HepG2 (cell line): Measurements from ENCODE around the gene RALB. TPM values are rescaled to one million over a fixed set of nuclear protein-coding genes. Genes with fewer than 3 reads are reported as not detected.

Source experiments
- MIER3 ChIP-seq: IDR thresholded peaks from 2 replicates; pipeline ENCODE4 v1.6.1; 2016; ENCODE audit warnings: missing compliant biosample characterization, borderline replicate concordance
- RAD21 ChIP-seq: fragments of 450-650 bp; formaldehyde crosslinking; IDR thresholded peaks from 2 replicates; pipeline ENCODE4 v1.5.0; 2020; ENCODE audit warnings: mild to moderate bottlenecking
- SMC3 ChIP-seq: IDR thresholded peaks from 2 replicates; pipeline ENCODE4 v1.6.1; 2011; ENCODE audit warnings: low read length, improper control_type of control experiment
- TSC22D2 ChIP-seq: sonication (generic); formaldehyde crosslinking; IDR thresholded peaks from 2 replicates; pipeline ENCODE4 v1.5.1; 2020; ENCODE audit warnings: missing genetic modification reagents, mild to moderate bottlenecking, borderline replicate concordance
- U2AF1 ChIP-seq: fragments of 200-400 bp; formaldehyde crosslinking; optimal IDR thresholded peaks from 2 replicates; pipeline ENCODE3; 2017; ENCODE audit warnings: mild to moderate bottlenecking, low read depth, low read length
- XRCC5 ChIP-seq: fragments of 200-400 bp; formaldehyde crosslinking; optimal IDR thresholded peaks from 2 replicates; pipeline ENCODE3; 2017; ENCODE audit warnings: mild to moderate bottlenecking, low read length
- ZNF614 ChIP-seq: IDR thresholded peaks from 2 replicates; pipeline ENCODE4 v1.6.1; 2018; ENCODE audit warnings: missing biosample characterization, missing genetic modification reagents, inconsistent platforms, borderline replicate concordance
- polyA plus RNA-seq, 8 experiments: library from polyadenylated mRNA; depleted of rRNA in 3 of 8; stranded (reverse) in 7 of 8; unstranded in 1 of 8; fragments of >200 nt; fragmentation: Illumina TruSeq in 4 of 8; extraction: Trizol in 4 of 8; gene quantifications; 2 replicates each; pipeline versions ENCODE4 v1.2.1 to v1.2.3, GENCODE V29; 2011 to 2016; ENCODE audit warnings: low read depth in 4 of 8, missing spikeins in 1 of 8, mixed read lengths in 1 of 8; ENCODE audit not compliant: insufficient read depth in 1 of 8
- total RNA-seq, 5 experiments: library from RNA; depleted of rRNA; stranded (reverse); fragments of >200 nt; fragmentation: Illumina TruSeq; extraction: Trizol; gene quantifications; 2 replicates each; pipeline ENCODE4 v1.2.3, GENCODE V29; 2016; ENCODE audit warnings: low read depth in 1 of 5
- TF ChIP-seq, protein P1 (sequence below): sonication (generic); formaldehyde crosslinking; IDR thresholded peaks from 2 replicates; pipeline ENCODE4 v1.4.0; 2020; ENCODE audit warnings: missing genetic modification reagents
- TF ChIP-seq, protein P2 (sequence below): sonication (generic); formaldehyde crosslinking; IDR thresholded peaks from 2 replicates; pipeline ENCODE4 v1.4.0; 2020; ENCODE audit warnings: missing genetic modification reagents
- TF ChIP-seq, protein P3 (sequence below): sonication (generic); formaldehyde crosslinking; IDR thresholded peaks from 2 replicates; pipeline ENCODE4 v1.5.0; 2020; ENCODE audit warnings: missing genetic modification reagents, mild to moderate bottlenecking, borderline replicate concordance
- TF ChIP-seq, protein P4 (sequence below): sonication (generic); formaldehyde crosslinking; IDR thresholded peaks from 2 replicates; pipeline ENCODE4 v1.4.0; 2020; ENCODE audit warnings: missing genetic modification reagents, borderline replicate concordance
- TF ChIP-seq, protein P5 (sequence below): IDR thresholded peaks from 2 replicates; pipeline ENCODE4 v1.4.0; 2020; ENCODE audit warnings: mild to moderate bottlenecking, missing genetic modification reagents
- TF ChIP-seq, protein P6 (sequence below): sonication (generic); formaldehyde crosslinking; IDR thresholded peaks from 2 replicates; pipeline ENCODE4 v1.8.0; 2022; ENCODE audit warnings: mild to moderate bottlenecking, missing genetic modification reagents
- TF ChIP-seq, protein P7 (sequence below): sonication (generic); formaldehyde crosslinking; IDR thresholded peaks from 2 replicates; pipeline ENCODE4 v1.4.0; 2020; ENCODE audit warnings: missing genetic modification reagents

Gene RALB
- total and polyA plus RNA-seq, 2 of the 13 experiments (the other 11 are each of a cell fraction or from before 2014, with no cell fraction given): 37.8 to 43.2 TPM

DNA sequence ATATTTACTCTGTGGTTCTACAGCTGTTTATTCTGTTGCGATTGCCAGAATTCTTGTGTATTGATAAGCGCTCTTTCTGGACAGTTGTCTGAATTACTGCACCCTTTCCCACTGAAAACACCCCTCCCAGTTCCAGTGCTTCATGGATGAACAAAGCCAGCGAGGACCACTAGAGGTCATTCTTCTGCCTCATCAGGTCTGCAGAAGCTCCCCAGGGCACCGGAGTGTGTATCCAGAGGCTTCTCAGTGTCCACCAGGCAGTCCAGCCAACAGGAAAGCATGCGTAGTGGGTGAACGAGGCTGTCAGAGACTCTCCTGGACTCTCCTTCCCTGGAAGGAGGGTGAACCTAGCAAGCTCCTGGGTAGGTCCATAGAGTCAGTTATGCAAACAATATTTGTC is 52.6 kb downstream of the RALB start (continued):
- TF ChIP-seq, protein P1, sequence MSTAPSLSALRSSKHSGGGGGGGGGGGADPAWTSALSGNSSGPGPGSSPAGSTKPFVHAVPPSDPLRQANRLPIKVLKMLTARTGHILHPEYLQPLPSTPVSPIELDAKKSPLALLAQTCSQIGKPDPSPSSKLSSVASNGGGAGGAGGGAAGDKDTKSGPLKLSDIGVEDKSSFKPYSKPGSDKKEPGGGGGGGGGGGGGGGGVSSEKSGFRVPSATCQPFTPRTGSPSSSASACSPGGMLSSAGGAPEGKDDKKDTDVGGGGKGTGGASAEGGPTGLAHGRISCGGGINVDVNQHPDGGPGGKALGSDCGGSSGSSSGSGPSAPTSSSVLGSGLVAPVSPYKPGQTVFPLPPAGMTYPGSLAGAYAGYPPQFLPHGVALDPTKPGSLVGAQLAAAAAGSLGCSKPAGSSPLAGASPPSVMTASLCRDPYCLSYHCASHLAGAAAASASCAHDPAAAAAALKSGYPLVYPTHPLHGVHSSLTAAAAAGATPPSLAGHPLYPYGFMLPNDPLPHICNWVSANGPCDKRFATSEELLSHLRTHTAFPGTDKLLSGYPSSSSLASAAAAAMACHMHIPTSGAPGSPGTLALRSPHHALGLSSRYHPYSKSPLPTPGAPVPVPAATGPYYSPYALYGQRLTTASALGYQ (CRISPR knock-in tag): no peak
- TF ChIP-seq, protein P2, sequence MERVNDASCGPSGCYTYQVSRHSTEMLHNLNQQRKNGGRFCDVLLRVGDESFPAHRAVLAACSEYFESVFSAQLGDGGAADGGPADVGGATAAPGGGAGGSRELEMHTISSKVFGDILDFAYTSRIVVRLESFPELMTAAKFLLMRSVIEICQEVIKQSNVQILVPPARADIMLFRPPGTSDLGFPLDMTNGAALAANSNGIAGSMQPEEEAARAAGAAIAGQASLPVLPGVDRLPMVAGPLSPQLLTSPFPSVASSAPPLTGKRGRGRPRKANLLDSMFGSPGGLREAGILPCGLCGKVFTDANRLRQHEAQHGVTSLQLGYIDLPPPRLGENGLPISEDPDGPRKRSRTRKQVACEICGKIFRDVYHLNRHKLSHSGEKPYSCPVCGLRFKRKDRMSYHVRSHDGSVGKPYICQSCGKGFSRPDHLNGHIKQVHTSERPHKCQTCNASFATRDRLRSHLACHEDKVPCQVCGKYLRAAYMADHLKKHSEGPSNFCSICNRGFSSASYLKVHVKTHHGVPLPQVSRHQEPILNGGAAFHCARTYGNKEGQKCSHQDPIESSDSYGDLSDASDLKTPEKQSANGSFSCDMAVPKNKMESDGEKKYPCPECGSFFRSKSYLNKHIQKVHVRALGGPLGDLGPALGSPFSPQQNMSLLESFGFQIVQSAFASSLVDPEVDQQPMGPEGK (CRISPR knock-in tag): 0 out of 2 replicates have a peak, but pooled peaks have one; percentile 38
- TF ChIP-seq XRCC5 (peak; percentile 55), RAD21 (CRISPR knock-in tag) (peak; percentile 70), U2AF1 (no peak), MIER3 (CRISPR knock-in tag) (0 out of 2 replicates have a peak, but pooled peaks have one; percentile 48), SMC3 (peak; percentile 83), ZNF614 (CRISPR knock-in tag) (peak; percentile 53; the same call in 1 of the 2 replicates), TSC22D2 (0 out of 2 replicates have a peak, but pooled peaks have one; percentile 48)
- TF ChIP-seq, protein P3, sequence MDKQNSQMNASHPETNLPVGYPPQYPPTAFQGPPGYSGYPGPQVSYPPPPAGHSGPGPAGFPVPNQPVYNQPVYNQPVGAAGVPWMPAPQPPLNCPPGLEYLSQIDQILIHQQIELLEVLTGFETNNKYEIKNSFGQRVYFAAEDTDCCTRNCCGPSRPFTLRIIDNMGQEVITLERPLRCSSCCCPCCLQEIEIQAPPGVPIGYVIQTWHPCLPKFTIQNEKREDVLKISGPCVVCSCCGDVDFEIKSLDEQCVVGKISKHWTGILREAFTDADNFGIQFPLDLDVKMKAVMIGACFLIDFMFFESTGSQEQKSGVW (CRISPR knock-in tag): no peak
- TF ChIP-seq, protein P4, sequence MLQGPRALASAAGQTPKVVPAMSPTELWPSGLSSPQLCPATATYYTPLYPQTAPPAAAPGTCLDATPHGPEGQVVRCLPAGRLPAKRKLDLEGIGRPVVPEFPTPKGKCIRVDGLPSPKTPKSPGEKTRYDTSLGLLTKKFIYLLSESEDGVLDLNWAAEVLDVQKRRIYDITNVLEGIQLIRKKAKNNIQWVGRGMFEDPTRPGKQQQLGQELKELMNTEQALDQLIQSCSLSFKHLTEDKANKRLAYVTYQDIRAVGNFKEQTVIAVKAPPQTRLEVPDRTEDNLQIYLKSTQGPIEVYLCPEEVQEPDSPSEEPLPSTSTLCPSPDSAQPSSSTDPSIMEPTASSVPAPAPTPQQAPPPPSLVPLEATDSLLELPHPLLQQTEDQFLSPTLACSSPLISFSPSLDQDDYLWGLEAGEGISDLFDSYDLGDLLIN (CRISPR knock-in tag): no peak
- TF ChIP-seq, protein P5, sequence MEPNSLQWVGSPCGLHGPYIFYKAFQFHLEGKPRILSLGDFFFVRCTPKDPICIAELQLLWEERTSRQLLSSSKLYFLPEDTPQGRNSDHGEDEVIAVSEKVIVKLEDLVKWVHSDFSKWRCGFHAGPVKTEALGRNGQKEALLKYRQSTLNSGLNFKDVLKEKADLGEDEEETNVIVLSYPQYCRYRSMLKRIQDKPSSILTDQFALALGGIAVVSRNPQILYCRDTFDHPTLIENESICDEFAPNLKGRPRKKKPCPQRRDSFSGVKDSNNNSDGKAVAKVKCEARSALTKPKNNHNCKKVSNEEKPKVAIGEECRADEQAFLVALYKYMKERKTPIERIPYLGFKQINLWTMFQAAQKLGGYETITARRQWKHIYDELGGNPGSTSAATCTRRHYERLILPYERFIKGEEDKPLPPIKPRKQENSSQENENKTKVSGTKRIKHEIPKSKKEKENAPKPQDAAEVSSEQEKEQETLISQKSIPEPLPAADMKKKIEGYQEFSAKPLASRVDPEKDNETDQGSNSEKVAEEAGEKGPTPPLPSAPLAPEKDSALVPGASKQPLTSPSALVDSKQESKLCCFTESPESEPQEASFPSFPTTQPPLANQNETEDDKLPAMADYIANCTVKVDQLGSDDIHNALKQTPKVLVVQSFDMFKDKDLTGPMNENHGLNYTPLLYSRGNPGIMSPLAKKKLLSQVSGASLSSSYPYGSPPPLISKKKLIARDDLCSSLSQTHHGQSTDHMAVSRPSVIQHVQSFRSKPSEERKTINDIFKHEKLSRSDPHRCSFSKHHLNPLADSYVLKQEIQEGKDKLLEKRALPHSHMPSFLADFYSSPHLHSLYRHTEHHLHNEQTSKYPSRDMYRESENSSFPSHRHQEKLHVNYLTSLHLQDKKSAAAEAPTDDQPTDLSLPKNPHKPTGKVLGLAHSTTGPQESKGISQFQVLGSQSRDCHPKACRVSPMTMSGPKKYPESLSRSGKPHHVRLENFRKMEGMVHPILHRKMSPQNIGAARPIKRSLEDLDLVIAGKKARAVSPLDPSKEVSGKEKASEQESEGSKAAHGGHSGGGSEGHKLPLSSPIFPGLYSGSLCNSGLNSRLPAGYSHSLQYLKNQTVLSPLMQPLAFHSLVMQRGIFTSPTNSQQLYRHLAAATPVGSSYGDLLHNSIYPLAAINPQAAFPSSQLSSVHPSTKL (CRISPR knock-in tag): peak; percentile 39; the same call in 1 of the 2 replicates
- TF ChIP-seq, protein P6, sequence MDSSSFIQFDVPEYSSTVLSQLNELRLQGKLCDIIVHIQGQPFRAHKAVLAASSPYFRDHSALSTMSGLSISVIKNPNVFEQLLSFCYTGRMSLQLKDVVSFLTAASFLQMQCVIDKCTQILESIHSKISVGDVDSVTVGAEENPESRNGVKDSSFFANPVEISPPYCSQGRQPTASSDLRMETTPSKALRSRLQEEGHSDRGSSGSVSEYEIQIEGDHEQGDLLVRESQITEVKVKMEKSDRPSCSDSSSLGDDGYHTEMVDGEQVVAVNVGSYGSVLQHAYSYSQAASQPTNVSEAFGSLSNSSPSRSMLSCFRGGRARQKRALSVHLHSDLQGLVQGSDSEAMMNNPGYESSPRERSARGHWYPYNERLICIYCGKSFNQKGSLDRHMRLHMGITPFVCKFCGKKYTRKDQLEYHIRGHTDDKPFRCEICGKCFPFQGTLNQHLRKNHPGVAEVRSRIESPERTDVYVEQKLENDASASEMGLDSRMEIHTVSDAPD: no peak
- TF ChIP-seq, protein P7, sequence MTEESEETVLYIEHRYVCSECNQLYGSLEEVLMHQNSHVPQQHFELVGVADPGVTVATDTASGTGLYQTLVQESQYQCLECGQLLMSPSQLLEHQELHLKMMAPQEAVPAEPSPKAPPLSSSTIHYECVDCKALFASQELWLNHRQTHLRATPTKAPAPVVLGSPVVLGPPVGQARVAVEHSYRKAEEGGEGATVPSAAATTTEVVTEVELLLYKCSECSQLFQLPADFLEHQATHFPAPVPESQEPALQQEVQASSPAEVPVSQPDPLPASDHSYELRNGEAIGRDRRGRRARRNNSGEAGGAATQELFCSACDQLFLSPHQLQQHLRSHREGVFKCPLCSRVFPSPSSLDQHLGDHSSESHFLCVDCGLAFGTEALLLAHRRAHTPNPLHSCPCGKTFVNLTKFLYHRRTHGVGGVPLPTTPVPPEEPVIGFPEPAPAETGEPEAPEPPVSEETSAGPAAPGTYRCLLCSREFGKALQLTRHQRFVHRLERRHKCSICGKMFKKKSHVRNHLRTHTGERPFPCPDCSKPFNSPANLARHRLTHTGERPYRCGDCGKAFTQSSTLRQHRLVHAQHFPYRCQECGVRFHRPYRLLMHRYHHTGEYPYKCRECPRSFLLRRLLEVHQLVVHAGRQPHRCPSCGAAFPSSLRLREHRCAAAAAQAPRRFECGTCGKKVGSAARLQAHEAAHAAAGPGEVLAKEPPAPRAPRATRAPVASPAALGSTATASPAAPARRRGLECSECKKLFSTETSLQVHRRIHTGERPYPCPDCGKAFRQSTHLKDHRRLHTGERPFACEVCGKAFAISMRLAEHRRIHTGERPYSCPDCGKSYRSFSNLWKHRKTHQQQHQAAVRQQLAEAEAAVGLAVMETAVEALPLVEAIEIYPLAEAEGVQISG (CRISPR knock-in tag): 0 out of 2 replicates have a peak, but pooled peaks have one; percentile 15
